CD4-positive, alpha-beta T cell treated with Interleukin-17A for 4 hours (primary cell): ENCODE data around the gene MPC2.
"Not testable (repeated sequence)": the region's sequence is repeated elsewhere in the genome, so short reads cannot be mapped to it uniquely, and the experiment has no call there.

ENCODE experiments used
- DNase-seq: peaks from one replicate; pipeline ENCODE4 v3.0.0-alpha.2; 2020; ENCODE audit warnings: mixed read lengths

Gene MPC2

DNA sequence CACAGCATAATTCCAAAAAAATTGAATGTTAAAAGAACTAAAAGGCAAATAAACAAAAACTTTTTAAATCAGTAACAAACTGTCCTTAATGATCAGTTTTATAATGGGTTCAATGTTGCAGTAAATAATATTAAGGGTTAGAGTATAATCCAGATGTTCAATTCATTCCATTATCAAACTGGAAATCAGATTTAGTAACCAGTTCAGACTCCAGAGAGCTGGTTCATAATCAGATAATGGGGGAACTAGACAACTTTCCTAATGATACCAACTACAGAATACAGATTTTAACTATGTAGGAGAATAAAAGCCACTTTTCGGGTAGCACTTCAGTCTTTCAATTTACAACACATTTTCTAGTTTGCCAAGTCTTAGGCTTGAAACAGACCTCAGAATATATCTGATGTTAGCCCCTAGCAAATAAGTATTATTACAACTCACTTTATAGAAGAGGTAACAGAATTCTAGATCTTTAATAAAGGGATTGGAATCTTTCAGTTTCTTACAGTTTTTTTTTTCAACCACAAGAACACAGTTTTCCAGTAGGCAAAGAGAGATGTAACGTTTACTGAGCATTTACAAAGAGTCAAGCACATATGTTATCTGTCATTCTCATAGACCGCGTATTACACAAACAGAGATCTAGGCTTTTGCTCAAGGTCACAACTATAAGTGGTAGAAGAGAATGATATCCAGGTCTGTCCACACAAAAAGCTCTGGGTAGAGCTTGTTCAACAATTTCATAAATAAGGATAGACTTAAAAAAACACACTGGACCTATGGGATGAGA is 2.3 kb downstream of the MPC2 start:
- no peak for DNase-seq

DNA sequence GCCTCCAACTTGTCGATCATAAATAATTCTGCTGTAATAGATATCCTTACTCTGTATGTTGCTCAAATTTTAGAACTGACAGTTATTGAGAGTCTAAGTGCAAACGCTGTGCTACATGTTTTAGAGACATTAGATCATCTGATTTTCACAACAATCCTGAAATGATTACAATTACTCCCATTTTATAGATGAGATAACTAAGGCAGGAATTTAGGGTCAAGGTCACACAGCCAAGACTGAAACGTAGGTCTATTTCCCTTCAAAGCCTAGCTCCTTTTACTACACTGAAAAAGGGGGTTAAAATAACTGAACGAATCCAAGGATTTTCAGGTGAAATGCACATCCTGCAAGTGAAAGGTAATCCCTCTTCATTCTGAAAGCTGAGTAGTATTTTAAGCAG is 3.1 kb downstream of the MPC2 start:
- DNase-seq: no peak

- no peak for DNase-seq
Measured at GRCh38 chr1:167929725-167930124, 7.1 kb downstream of the MPC2 start.

DNA sequence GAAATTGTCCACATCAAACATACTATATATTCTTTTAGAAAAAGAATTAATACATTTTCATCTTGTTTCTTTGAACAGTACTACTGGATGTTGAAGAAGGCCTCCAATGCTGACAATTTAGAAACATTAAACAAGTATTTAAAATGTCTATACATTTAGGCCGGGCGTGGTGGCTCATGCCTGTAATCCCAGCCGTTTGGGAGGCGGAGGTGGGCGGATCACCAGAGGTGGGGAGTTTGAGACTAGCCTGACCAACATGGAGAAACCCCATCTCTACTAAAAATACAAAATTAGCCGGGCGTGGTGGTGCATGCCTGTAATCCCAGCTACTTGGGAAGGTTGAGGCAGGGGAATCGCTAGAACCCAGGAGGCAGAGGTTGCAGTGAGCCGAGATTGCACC is 8.0 kb downstream of the MPC2 start:
- not testable (repeated sequence) for DNase-seq

DNA sequence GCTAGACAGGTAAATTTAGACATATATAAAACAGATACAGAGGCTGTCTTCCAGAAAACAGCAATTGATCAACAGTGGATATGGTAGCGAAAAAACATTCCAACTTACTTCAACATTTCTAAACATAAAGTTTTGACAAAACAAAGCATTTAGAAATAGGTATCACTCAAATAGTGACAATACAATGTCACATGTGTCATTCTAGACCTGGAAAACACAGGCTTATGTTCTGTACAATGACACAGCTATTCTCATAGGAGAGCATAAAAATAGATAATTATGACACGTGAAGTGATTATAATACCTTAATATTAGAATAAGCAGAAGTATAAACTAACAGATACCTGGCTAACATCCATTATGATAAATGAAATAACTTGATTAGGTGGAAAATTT is 8.4 kb downstream of the MPC2 start:
- DNase-seq: no peak

GRCh38 chr1:167927046-167927754 is 9.7 kb downstream of the MPC2 start:
- DNase-seq: no peak

DNA sequence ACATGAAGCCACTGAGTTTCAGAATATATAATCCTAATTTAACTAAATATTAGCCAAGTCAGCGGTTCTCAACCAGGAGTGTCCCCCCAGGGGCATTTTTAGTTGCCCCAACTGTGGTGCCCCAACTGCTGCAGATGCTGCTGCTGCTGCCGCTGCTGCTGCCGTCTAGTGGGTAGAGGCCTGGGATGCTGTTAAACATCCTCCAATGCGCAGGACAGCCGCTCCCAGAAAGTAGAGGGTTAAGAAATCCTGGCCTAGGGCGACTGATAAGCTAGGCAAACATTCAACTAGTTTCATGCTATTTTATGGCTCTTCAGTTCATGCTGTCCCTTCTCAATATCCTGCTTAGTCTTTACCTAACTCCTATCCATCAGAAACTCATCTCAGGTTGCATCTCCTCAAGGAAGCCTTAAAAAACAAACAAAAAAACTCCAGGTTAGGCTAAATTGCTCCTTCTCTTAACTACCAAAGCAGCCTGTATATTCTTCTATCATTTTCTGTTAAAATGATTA is 10.3 kb downstream of the MPC2 start:
- DNase-seq: no peak

GRCh38 chr1:167924543-167925231 is 12.2 kb downstream of the MPC2 start:
- no peak for DNase-seq

DNA sequence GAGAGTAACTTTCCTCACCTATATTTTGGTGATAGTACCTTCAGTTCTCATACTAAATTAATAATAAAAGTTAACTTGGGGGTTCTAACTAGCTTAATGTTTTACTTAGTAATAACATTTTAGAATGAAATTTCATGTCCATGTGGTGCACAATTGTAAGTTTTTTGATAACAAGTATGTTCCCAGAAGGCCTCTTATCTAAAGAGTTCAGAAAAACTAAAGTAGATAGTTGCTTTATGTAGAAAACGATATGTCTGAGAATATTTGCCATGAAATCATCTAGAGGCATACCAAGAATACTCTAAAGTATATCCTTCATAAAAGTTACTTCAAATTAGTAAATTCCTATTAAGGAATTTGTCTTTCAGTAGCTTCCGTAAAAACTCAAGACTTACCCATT is 12.8 kb downstream of the MPC2 start:
- DNase-seq: no peak

DNA sequence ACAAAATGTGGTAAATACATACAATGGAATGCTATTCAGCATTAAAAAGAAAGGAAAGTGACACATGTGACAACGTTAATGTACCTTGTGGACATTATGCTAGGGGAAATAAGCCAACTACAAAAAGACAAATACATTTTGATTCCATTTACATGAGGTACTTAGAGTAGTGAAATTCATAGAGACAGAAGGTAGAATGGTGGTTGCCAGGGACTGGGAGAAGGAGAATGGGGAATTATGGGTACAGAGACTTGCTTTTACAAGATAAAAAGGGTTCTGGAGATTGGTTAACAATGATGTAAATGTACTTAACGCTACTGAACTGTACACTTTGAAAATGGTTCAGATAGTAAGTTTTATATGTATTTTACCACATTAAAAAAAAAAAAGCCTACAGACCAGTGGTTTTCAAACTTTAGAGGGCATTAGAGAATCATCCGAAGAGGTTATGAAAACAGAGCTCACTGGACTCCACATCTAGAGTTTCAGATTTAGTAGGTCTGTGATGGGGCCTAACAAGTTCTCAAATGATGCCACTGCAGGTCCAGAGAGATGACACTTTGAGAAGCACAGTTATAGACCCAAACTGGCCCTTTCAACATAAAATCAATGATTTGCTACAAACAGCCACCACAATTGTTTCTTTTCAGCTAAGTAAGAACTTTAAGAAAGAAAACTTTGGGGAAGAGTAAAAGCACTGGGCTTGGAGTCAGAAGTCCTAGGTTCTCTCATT is 13.4 kb downstream of the MPC2 start:
- no peak for DNase-seq

DNA sequence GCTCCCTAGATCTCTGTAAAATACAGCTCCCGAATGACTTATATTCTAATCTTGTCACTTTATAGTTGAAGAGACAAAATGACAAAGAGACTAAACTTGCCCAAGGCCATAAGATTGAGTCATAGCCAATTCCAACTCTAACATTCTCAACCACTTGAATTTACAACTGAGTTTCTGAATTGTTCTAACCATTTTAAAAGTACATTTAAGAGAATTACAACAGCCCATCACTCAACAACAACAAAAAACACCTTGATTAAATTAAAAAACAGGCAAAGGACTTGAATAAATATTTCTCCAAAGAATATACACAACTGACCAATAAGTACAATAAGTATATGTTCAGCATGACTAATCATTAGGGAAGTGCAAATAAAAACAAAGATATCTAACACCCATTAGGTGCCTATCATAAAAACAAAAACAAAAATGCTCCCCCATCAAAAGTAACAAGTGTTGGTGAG is 14.2 kb downstream of the MPC2 start:
- DNase-seq: no peak

DNA sequence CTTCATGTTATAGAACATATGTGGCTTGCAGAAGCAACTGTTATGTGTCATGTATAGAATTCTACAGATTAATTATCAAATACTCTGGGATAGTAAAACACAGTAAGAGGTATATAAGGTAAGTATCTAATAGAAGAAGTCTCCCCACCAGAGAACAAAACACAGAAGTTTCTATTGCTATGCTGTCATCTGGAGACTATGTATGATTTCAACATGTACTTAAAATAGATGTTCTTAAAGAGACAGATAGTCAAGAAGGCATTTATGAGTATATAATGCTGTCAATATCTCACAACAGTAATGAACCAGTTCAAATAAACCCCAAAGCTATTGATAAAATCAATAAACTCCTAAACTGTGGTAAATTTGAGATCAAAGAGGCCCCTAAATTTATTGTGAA is 14.8 kb downstream of the MPC2 start:
- no peak for DNase-seq

GRCh38 chr1:167916766-167917511 is 19.9 kb downstream of the MPC2 start:
- DNase-seq: no peak

DNA sequence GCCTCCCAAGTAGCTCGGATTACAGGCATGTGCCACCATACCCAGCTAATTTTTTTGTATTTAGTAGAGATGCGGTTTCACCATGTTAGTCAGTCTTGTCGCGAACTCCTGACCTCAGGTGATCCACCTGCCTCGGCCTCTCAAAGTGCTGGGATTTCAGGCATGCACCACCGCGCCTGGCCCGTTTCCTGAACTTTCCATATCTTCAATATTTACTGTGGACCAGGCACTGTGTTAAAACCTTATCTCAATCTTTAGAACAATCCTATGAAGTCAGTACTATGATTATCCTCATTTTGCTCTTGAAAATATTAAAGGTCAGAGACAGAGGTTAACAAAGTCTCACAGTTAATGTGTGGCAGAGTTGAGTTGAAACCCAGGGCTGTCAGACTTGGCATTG is 21.3 kb downstream of the MPC2 start:
- DNase-seq: no peak

DNA sequence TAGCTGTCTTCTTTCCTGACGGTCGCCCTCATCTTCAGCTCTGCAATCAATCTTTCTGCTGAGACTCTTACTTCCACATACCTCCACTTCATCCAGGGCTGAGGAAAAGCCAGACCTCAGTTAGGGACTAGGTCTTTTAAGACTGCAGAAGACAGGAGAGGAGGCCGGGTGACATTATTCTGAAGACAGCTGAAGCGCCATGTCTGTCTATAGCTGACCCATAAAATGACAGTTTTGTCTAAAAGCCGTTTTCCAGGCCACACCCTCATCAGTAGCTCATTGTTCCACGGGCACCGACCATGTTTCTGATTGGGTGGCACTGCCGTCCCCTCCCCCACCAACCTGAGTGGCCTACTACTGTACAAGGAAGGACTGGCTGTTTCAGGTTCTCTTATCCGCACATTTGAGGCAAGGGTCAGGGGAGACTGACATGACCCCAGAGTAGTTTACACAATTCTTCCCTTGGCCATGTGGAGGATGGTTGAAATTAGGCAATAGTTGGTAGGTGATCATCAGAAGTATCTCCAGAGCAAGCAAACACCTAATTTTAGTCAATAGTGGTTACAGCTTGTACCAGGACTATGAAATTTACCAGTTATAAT is 22.9 kb downstream of the MPC2 start, which contains the start of gene ADCY10:
TSS of gene ADCY10 (minus strand) at position 240 of the 602 bp plus-strand sequence. CDS start 8,994 bp downstream, outside the sequence.
- DNase-seq: no peak

- no peak for DNase-seq
Measured at GRCh38 chr1:167912294-167912693, 24.6 kb downstream of the MPC2 start.

DNA sequence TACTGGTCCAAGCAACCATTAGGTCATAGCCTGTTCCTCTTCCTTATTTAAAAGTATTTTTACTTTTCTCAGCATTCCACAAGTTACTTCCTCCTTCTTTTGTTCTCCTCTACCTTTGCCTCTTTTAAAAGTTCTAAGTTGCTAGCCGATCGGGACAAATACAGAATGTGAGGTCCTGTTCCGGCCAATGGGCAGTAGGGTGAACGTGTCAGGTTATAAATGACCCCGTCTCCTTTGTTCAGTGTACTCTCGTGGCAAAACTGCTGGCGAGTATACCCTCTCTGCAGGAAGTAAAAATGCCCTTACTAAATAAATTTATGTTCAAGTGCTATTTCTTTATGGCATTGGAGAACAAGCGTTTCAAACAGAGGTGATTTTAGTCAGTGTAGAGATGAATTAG is 25.5 kb downstream of the MPC2 start:
- DNase-seq: no peak

- DNase-seq: no peak
Measured at GRCh38 chr1:167910530-167910929, 26.3 kb downstream of the MPC2 start.

GRCh38 chr1:167909691-167910180 is 27.1 kb downstream of the MPC2 start:
- DNase-seq: no peak

DNA sequence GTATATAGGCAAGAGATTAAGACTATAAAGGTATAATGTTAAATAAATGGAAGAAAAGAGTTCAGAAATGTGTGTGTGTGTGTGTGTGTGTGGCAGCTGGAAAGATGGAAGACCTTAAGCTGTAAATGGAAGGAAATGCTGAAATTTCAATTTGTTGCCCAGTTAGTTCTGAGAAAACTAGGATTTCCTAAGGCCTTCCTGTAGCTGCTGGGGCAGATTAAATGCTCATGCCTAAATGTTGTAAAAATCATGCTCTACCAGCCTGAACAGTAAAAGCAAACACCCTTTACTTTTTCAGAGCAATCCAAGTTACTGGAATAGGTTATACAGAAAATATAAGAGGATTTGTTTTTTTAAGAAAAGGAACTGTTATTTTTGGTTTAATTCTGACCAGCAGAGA is 31.2 kb downstream of the MPC2 start:
- DNase-seq: no peak

DNA sequence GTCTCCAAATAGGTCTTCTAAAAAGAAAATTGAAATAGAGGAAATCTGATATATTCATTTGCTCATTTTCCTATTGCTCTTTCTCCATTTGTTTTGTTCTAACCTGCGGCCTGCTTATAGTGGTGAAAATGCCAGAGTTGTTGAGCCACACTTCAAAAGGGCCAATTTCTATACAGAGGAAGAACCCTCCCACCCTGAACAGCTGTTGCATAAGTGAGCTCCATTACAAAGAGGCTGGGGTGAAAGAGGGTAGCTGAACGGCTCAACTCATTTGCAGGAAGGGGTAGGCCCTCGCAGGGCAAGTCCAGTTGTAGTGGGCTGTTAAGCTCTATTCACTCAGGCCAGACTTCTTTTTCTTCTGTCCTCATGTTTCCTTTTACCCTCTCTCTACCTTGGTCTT is 31.7 kb downstream of the MPC2 start:
- no peak for DNase-seq
